ACHN (cell line): ENCODE results near the gene BANF2.
"Not testable (repeated sequence)": the region's sequence is repeated elsewhere in the genome, so short reads cannot be mapped to it uniquely, and the experiment has no call there.

Experiments
- DNase-seq: peaks from one replicate; pipeline ENCODE4 v3.0.0-alpha.2; 2015
- in situ Hi-C: cut with HindIII; loops from 2 replicates; pipeline ENCODE4 v1.10.0; 2017; ENCODE audit warnings: low sequenced_read_pairs, low pct_ligation_motif_present, low pct_unique_long_range_greater_than_20kb

BANF2 gene

GRCh38 chr20:17771206-17772004 lies 71.6 kb downstream of the BANF2 start:
- in situ Hi-C loops, result no loop called here
- DNase-seq, result no peak

GRCh38 chr20:17772005-17772343 lies 72.2 kb downstream of the BANF2 start:
- no peak for DNase-seq
- in situ Hi-C loops, result no loop called here

- in situ Hi-C loops, result no loop called here
- no peak for DNase-seq
Measured at GRCh38 chr20:17773619-17774018, 73.9 kb downstream of the BANF2 start.

GRCh38 chr20:17775600-17775999 lies 75.8 kb downstream of the BANF2 start:
- no peak for DNase-seq
- in situ Hi-C loops, result no loop called here

- in situ Hi-C loops, result no loop called here
- DNase-seq, result no peak
Measured at GRCh38 chr20:17776551-17776950, 76.8 kb downstream of the BANF2 start.

GRCh38 chr20:17779011-17779410 lies 79.2 kb downstream of the BANF2 start:
- in situ Hi-C loops, DNase-seq: not testable (repeated sequence)

GRCh38 chr20:17782768-17783167 lies 83.0 kb downstream of the BANF2 start:
- in situ Hi-C loops, result no loop called here
- no peak for DNase-seq

GRCh38 chr20:17783671-17784070 lies 83.9 kb downstream of the BANF2 start:
- in situ Hi-C loops, result no loop called here
- no peak for DNase-seq

- DNase-seq, result no peak
- in situ Hi-C loops, result no loop called here
Measured at GRCh38 chr20:17785007-17785406, 85.2 kb downstream of the BANF2 start.
